SK-N-SH (cell line): ENCODE data around the gene CYFIP1. TPM values are rescaled to one million over a fixed set of nuclear protein-coding genes. Genes with fewer than 3 reads are reported as not detected.

Experiments
- CTCF ChIA-PET: fragments of 300-600, 350-600 bp; formaldehyde crosslinking; extraction: SDS; loops from one replicate; lab custom pipeline; 2021; lab: Yijun Ruan, JAX
- POLR2A ChIA-PET: fragments of 350-600 bp; sonication (Branson Sonifier 250); formaldehyde crosslinking; extraction: SDS; loops from one replicate; lab custom pipeline; 2020; ENCODE audit warnings: antibody characterized with exemption, inconsistent platforms; lab: Yijun Ruan, JAX
- DNase-seq: peaks from one replicate; pipeline ENCODE4 v3.0.0; 2012
- H2AFZ ChIP-seq: fragments of 200-600 bp; sonication (generic); 2 replicates; pipeline ENCODE4 v1.8.1; 2016; ENCODE audit warnings: antibody characterized with exemption, mild to moderate bottlenecking, low read depth
- H3F3A ChIP-seq: fragments of 200-600 bp; sonication (generic); replicated peaks from 2 replicates; pipeline ENCODE3; 2016; ENCODE audit warnings: antibody characterized with exemption, mild to moderate bottlenecking; ENCODE audit not compliant: insufficient read depth
- H3K27ac ChIP-seq, 2 experiments: fragments of 200-500 bp in 1 of 2; fragments of 200-600 bp in 1 of 2; sonication (Bioruptor generic) in 1 of 2; sonication (generic), shearing (Covaris generic) in 1 of 2; 2 replicates each; pipeline versions ENCODE4 v1.5.1 to v1.6.1; 2014 to 2016; ENCODE audit warnings: low read depth in 2 of 2, inconsistent platforms in 1 of 2, low read length in 1 of 2, mild to moderate bottlenecking in 1 of 2, mixed read lengths in 1 of 2
- H3K27me3 ChIP-seq: fragments of 200-600 bp; sonication (generic), shearing (Covaris generic); 2 replicates; pipeline ENCODE4 v1.6.1; 2016; ENCODE audit warnings: mixed run types; ENCODE audit not compliant: insufficient read depth
- H3K36me3 ChIP-seq, 2 experiments: fragments of 200-500 bp in 1 of 2; fragments of 200-600 bp in 1 of 2; sonication (Bioruptor generic) in 1 of 2; sonication (generic) in 1 of 2; replicated peaks in 1 of 2; 2 replicates each; pipeline versions ENCODE3 to v1.5.1; 2014 to 2016; ENCODE audit warnings: low read length in 1 of 2, mild to moderate bottlenecking in 1 of 2; ENCODE audit not compliant: insufficient read depth in 2 of 2, control insufficient read depth in 1 of 2
- H3K4me1 ChIP-seq, 2 experiments: fragments of 200-500 bp in 1 of 2; fragments of 200-600 bp in 1 of 2; sonication (Bioruptor generic) in 1 of 2; sonication (generic), shearing (Covaris generic) in 1 of 2; 2 replicates each; pipeline versions ENCODE4 v1.5.1 to v1.6.1; 2014 to 2016; ENCODE audit warnings: low read depth in 1 of 2, low read length in 1 of 2, mixed run types in 1 of 2; ENCODE audit not compliant: insufficient read depth in 2 of 2, control insufficient read depth in 1 of 2
- H3K4me2 ChIP-seq: fragments of 200-600 bp; sonication (generic), shearing (Covaris generic); 2 replicates; pipeline ENCODE4 v1.6.1; 2017; ENCODE audit warnings: mixed run types
- H3K4me3 ChIP-seq, 2 experiments: fragments of 200-500 bp in 1 of 2; fragments of 200-600 bp in 1 of 2; sonication (Bioruptor generic) in 1 of 2; sonication (generic), shearing (Covaris generic) in 1 of 2; 2 replicates each; pipeline versions ENCODE4 v1.5.1 to v1.8.1; 2014 to 2016; ENCODE audit warnings: low read depth in 2 of 2, inconsistent platforms in 1 of 2, low read length in 1 of 2, mild to moderate bottlenecking in 1 of 2, mixed read lengths in 1 of 2, moderate library complexity in 1 of 2
- H3K79me2 ChIP-seq: fragments of 200-600 bp; sonication (generic); 2 replicates; pipeline ENCODE4 v1.8.1; 2017; ENCODE audit warnings: mild to moderate bottlenecking; ENCODE audit not compliant: insufficient read depth
- H3K9ac ChIP-seq: fragments of 200-600 bp; sonication (generic); 2 replicates; pipeline ENCODE4 v1.6.1; 2017; ENCODE audit warnings: mixed run types
- H3K9me2 ChIP-seq: fragments of 200-600 bp; sonication (generic); 2 replicates; pipeline ENCODE4 v1.6.1; 2017; ENCODE audit warnings: mixed run types
- H3K9me3 ChIP-seq: fragments of 200-600 bp; sonication (generic); 2 replicates; pipeline ENCODE4 v1.6.1; 2017; ENCODE audit warnings: mixed run types, mild to moderate bottlenecking, moderate library complexity
- H4K20me1 ChIP-seq: fragments of 200-600 bp; sonication (generic); 2 replicates; pipeline ENCODE4 v1.6.1; 2017; ENCODE audit warnings: mild to moderate bottlenecking, mixed run types; ENCODE audit not compliant: insufficient read depth
- EP300 ChIP-seq, 2 experiments: IDR thresholded peaks; 2 replicates each; pipeline versions ENCODE4 v1.4.0 to v1.6.1; 2012; ENCODE audit warnings: borderline replicate concordance in 1 of 2, low read depth in 1 of 2, low read length in 1 of 2
- EZH2phosphoT487 ChIP-seq: fragments of 200-600 bp; sonication (generic); IDR thresholded peaks from 2 replicates; pipeline ENCODE4 v1.6.1; 2017; ENCODE audit warnings: low read depth, mixed run types, mild to moderate bottlenecking, antibody characterized with exemption, moderate library complexity, borderline replicate concordance
- FOXJ3 ChIP-seq: sonication (generic); formaldehyde crosslinking; IDR thresholded peaks from 2 replicates; pipeline ENCODE4 v1.5.1; 2020; ENCODE audit warnings: mild to moderate bottlenecking, missing genetic modification reagents
- GABPA ChIP-seq: IDR thresholded peaks from 2 replicates; pipeline ENCODE4 v1.4.0; 2012; ENCODE audit warnings: low read depth, mild to moderate bottlenecking
- GATA2 ChIP-seq: sonication (generic); formaldehyde crosslinking; IDR thresholded peaks from 2 replicates; pipeline ENCODE4 v1.5.0; 2020; ENCODE audit warnings: mild to moderate bottlenecking, missing genetic modification reagents
- MEF2A ChIP-seq: IDR thresholded peaks from 2 replicates; pipeline ENCODE4 v1.4.0; 2012; ENCODE audit warnings: low read depth, borderline replicate concordance
- MXI1 ChIP-seq: IDR thresholded peaks from 2 replicates; pipeline ENCODE4 v1.6.1; 2012; ENCODE audit warnings: mild to moderate bottlenecking, low read depth, low read length, improper control_type of control experiment
- NRF1 ChIP-seq: IDR thresholded peaks from 2 replicates; pipeline ENCODE4 v1.6.1; 2012; ENCODE audit warnings: low read depth, mild to moderate bottlenecking, low read length
- PBX3 ChIP-seq: IDR thresholded peaks from 2 replicates; pipeline ENCODE4; 2012
- RCOR1 ChIP-seq: fragments of 150-350 bp; IDR thresholded peaks from 2 replicates; pipeline ENCODE4 v1.6.1; 2017; ENCODE audit warnings: antibody characterized with exemption, low read length
- RFX5 ChIP-seq: IDR thresholded peaks from 2 replicates; pipeline ENCODE4 v1.6.1; 2012; ENCODE audit warnings: mild to moderate bottlenecking, improper control_type of control experiment, low read length
- RXRA ChIP-seq: IDR thresholded peaks from 2 replicates; pipeline ENCODE4 v1.4.0; 2012; ENCODE audit warnings: low read depth, mild to moderate bottlenecking, borderline replicate concordance
- SIN3A ChIP-seq: IDR thresholded peaks from 2 replicates; pipeline ENCODE4 v1.6.1; 2012; ENCODE audit warnings: low read depth, mild to moderate bottlenecking, low read length, moderate library complexity, borderline replicate concordance
- SMC3 ChIP-seq: IDR thresholded peaks from 2 replicates; pipeline ENCODE4 v1.6.1; 2012; ENCODE audit warnings: low read depth, low read length, improper control_type of control experiment
- TCF12 ChIP-seq: IDR thresholded peaks from 2 replicates; pipeline ENCODE4 v1.4.0; 2012
- USF2 ChIP-seq: fragments of 150-350 bp; IDR thresholded peaks from 2 replicates; pipeline ENCODE4 v1.6.1; 2017; ENCODE audit warnings: antibody characterized with exemption, low read length, low read depth, borderline replicate concordance
- WGBS: methylation state at CpG from one replicate; pipeline ENCODE4 v1.1.6; 2017; ENCODE audit warnings: low lambda C conversion rate; 5-methylcytosine and 5-hydroxymethylcytosine counted together
- polyA plus RNA-seq, 3 experiments: library from polyadenylated mRNA; depleted of rRNA; stranded (reverse); fragments of >200 nt; gene quantifications; 2 replicates each; pipeline ENCODE4 v1.2.3, GENCODE V29; 2012
- TF ChIP-seq, protein P1 (sequence below): fragments of 150-350 bp; IDR thresholded peaks from 2 replicates; pipeline ENCODE4 v1.6.1; 2016; ENCODE audit warnings: mild to moderate bottlenecking, low read depth, low read length

The CYFIP1 gene
- polyA plus RNA-seq, 1 of the 3 experiments (the other 2 are of a cell fraction): 53.4 TPM

GRCh38 chr15:22963641-22964040 lies 16.5 kb downstream of the CYFIP1 start:
- H4K20me1 ChIP-seq: peaks cover 95% of the 10 kb centered on the region
- H3K4me1 ChIP-seq: peaks cover 20 to 26% of the 10 kb centered on the region in 2 experiments
- WGBS: 84% methylated on average over 10 of the region's 12 CpGs
- H2AFZ ChIP-seq: no peak overlapping the region
- no peak overlapping the region for H3K9ac ChIP-seq
- no peaks in the 10 kb centered on the region for H3K9me2 ChIP-seq
- H3K36me3 ChIP-seq: no peaks in the 10 kb centered on the region
- peak overlapping the region; percentile 56 to 67; a peak in 3 of 4 replicates for H3K27ac ChIP-seq
- peaks cover 30% of the 10 kb centered on the region for H3F3A ChIP-seq
- H3K27me3 ChIP-seq: no peaks in the 10 kb centered on the region
- DNase-seq: peak; percentile 43
- H3K4me3 ChIP-seq: no peak overlapping the region
- H3K4me2 ChIP-seq: peak overlapping the region; percentile 63
- TF ChIP-seq TCF12 (no peak), SMC3 (no peak), SIN3A (no peak), NRF1 (no peak), FOXJ3 (CRISPR knock-in tag) (no peak), MXI1 (no peak), EP300 (IDR thresholded peaks at IDR 0.05; ENCODE audit: borderline replicate concordance in 1 of 2, low read depth in 1 of 2, low read length in 1 of 2) (no peak), USF2 (no peak), RCOR1 (no peak), GABPA (no peak), MEF2A (no peak), RFX5 (no peak), RXRA (no peak), PBX3 (no peak), GATA2 (CRISPR knock-in tag) (no peak), EZH2phosphoT487 (no peak)
- TF ChIP-seq, protein P1, sequence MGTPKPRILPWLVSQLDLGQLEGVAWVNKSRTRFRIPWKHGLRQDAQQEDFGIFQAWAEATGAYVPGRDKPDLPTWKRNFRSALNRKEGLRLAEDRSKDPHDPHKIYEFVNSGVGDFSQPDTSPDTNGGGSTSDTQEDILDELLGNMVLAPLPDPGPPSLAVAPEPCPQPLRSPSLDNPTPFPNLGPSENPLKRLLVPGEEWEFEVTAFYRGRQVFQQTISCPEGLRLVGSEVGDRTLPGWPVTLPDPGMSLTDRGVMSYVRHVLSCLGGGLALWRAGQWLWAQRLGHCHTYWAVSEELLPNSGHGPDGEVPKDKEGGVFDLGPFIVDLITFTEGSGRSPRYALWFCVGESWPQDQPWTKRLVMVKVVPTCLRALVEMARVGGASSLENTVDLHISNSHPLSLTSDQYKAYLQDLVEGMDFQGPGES: no peak
- H3K79me2 ChIP-seq: peaks cover 96% of the 10 kb centered on the region
- no peaks in the 10 kb centered on the region for H3K9me3 ChIP-seq
- ChIA-PET POLR2A (no interaction called here), CTCF (interaction anchor here (0.6 to 1.0 kb wide), 2 partner anchors 9 to 950 kb away, joined by 3 read pairs; no protein-coding TSS in a partner anchor)
